DMS 273 (cell line): ENCODE measurements around the gene RASSF8.

ENCODE experiments used
- DNase-seq: peaks from one replicate; lab custom pipeline; 2025; ENCODE audit not compliant: unreplicated experiment; lab: John Stamatoyannopoulos, UW

RASSF8 gene

DNA sequence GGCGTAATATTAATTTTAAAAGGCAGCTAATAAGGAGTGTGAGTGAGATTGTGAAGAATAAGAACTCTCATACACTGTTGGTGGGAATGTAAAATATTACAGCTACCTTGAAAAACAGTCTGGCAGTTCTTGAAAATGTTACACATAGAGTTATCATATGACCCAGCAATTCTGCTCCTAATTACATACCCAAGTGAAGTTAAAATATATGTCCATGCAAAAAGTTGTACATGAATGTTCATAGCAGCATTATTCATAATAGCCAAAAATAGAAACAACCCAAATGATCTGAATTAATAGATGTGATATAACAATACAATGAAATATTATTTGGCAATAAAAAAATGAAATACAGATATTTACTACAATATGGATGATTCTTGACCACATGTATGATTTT lies 68.2 kb downstream of the RASSF8 start:
- DNase-seq: no peak

GRCh38 chr12:26027401-26027800 lies 68.9 kb downstream of the RASSF8 start:
- DNase-seq: no peak

GRCh38 chr12:26028953-26029735 lies 70.7 kb downstream of the RASSF8 start:
- peak; percentile 61 for DNase-seq

- no peak for DNase-seq
Measured at GRCh38 chr12:26029736-26030022, 71.2 kb downstream of the RASSF8 start.

DNA sequence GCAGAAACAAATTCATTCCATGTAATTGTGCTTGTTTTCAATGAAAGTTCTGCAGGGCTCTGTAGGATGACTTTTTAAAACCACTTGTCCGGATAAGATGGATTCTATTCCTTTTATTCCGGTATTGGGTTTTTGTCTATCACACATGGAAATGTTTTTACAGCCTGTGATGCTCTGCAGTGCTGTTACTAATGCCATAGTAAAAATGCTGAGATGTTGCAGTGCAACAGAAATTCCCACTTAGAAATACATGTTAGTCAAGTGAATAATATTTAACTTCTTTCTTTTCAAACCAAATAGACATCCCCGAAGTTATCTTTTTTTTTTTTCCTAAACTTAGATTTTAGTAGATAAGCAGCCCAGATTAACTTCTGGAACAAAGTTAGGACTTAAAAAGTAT lies 71.9 kb downstream of the RASSF8 start:
- DNase-seq: no peak

GRCh38 chr12:26031318-26031717 lies 72.8 kb downstream of the RASSF8 start:
- DNase-seq: peak; percentile 4

GRCh38 chr12:26031827-26032226 lies 73.3 kb downstream of the RASSF8 start:
- DNase-seq: no peak

DNA sequence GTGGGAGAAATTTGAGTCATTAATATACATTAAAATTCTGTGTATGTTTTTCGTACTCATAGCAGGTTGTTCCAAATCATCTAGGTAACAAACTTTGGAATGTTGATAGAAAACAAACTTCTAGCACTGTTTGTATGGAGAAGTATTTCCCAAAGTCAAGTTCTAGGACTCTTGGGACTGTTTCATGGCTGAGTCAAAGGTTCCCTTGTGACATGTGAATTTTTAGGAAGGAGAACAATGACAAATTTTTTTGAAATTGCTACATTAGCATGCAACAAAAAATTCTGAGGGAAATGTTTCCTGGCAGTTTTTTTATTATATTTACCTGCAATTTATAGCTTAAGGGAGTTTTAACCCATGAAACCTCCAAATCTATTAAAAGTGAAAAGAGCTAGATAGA lies 73.8 kb downstream of the RASSF8 start:
- DNase-seq: no peak

GRCh38 chr12:26032719-26033241 lies 74.3 kb downstream of the RASSF8 start:
- DNase-seq: peak; percentile 34

DNA sequence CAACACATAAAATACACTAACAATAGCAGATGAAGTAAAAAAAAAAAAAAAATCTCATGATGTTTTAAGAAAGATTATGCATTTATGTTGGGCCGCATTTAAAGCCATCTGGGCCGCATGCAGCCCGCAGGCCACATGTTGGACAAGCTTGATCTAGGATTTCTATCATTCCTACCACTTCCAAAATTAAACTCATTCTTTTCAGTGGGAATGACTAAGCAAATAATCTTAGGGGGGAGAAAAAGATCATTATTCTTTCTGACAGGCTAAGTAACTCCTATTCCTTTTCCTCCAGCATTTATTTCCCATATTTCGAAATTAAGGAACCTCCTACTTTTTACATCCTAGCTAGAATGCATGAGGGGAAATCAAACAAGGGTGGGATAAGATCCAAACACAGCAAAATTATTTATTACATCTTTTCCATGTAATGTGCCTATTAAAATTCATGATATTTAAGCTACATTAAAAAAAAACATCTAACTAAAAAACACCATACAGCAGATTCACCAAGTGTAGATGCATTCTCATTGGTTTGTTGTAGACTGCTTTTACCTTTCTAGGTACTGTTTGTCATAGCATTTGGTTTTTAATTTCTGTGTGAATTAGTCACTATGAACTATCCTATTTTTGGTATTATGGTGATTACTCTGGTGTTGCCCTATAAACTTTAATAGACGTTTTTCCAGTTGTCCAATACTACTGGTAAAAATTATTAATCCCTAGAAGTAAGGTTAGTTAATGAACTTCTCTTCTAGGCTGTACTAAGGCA lies 76.1 kb downstream of the RASSF8 start:
- no peak for DNase-seq

DNA sequence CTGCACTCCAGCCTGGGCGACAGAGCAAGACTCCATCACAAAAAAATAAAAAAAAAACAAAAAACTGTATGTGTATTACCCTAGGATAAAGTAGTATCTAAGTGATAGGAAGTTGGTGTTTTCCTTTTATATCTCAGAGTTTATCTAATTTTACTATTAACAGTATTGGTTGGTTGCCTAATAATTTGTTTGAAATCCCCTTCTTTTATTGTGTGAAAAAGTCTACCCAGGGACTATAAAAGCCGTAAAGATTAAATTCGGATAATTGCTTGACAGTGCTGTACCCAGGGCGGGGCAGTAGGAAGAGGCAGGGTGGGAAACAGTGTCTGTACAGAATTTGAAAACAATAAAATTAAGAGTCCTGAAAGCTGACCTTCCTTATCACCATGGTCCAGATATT lies 78.4 kb downstream of the RASSF8 start:
- no peak for DNase-seq

GRCh38 chr12:26037615-26038220 lies 79.2 kb downstream of the RASSF8 start:
- DNase-seq: no peak

DNA sequence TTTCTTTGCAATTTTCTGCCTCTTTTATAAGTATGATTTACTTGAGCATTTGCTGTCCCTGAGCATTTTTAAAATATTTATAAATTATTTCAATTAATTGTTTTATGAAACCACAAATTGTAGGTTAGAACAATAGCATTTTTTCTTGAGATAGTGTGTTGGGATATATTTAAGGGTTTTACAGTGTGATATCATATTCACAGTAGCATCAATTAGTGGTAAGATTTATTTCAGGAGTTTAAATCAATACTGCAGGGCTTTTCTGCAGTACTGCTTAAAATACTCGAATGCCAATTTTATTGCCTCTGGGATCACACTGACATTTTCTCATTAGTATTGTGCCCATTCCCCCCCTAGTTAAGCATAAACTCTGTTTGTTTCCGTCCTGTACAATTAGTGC lies 84.2 kb downstream of the RASSF8 start:
- DNase-seq: no peak

- no peak for DNase-seq
Measured at GRCh38 chr12:26043135-26044006, 84.9 kb downstream of the RASSF8 start.

DNA sequence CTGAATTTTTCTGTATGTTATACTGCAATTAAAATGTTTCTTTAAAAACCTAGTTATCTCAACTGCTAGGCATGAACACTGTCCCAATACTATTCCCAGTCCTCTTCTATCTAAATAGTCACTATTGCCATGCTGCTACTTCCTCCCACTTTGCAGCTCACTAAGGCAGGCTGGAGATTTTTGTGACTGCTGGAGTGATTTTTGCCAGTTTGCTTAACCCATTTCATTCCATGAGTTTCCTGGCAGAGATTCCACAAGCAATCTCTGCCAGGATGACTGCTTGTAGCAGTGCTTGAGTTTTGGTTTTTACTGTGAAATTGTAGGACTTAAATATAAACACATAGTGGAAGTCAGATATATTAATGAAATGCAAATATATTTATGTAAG lies 85.5 kb downstream of the RASSF8 start:
- DNase-seq: no peak

- DNase-seq: no peak
Measured at GRCh38 chr12:26044592-26044991, 86.1 kb downstream of the RASSF8 start.

DNA sequence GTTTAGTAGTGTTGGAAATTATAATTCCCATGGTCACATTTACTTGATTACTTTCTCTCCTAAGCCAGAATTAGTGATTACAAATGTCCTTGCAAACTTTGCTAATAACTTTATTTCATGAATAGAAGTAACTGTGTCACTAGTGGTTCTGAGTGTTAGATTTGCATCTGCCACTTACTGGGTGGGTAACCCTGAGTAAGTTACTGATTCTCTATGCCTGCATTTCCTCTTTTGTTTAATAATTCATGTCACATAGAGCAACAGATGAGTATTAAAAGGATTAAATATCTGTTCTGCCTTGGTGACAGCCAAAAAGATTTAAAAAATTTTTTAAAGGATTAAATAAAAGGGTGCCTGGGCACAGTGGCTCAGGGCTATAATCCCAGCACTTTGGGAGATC lies 87.7 kb downstream of the RASSF8 start:
- no peak for DNase-seq

DNA sequence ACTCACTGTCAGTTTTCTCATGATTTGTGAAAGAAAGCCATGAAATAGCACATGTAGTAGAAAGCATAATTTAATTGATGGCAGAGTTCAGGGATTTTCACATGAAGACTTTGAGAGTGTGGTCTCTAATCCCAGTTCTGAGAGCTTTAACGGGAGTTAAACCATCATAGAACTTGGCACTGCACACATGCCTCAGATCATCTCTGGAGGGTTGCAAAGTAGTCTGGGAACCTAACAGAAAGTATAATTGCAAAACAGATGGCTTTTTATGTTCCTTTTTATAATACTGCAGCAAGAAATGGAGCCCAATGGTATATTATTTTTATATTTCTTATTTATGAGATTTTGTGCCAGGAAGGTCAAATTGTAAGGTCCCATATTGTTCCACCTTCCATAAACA lies 88.4 kb downstream of the RASSF8 start:
- no peak for DNase-seq

GRCh38 chr12:26047401-26048226 lies 89.1 kb downstream of the RASSF8 start:
- no peak for DNase-seq

- DNase-seq: no peak
Measured at GRCh38 chr12:26052652-26053051, 94.2 kb downstream of the RASSF8 start.
